HCT116 (cell line): ENCODE results near the gene CRY2. TPM values are rescaled to one million over a fixed set of nuclear protein-coding genes. Genes with fewer than 3 reads are reported as not detected.

Experiments used
- ATAC-seq: fragments of 200-7000 bp; cut with Tn5 transposase; 2 replicates; pipeline ENCODE4 v1.9.1; 2020; ENCODE audit warnings: mild to moderate bottlenecking, moderate library complexity
- BruUV-seq: library from RNA; stranded (reverse); fragments of 400-500 nt; replicated peaks from 2 replicates; lab custom pipeline; 2021; lab: Mats Ljungman, UMichigan
- CTCF ChIA-PET: fragments of 300-600 bp; sonication (Branson Sonifier 250); formaldehyde crosslinking; loops from one replicate; lab custom pipeline; 2021; ENCODE audit warnings: antibody characterized with exemption; lab: Charles Lee
- POLR2A ChIA-PET: fragments of 300-600, 350-600 bp; sonication (Branson Sonifier 250); formaldehyde crosslinking; loops from one replicate; lab custom pipeline; 2021; ENCODE audit warnings: antibody characterized with exemption; lab: Charles Lee
- RAD21 ChIA-PET, 2 experiments: fragments of 300-600 bp; sonication (Branson Sonifier 250); formaldehyde crosslinking; loops; one replicate each; lab custom pipeline; 2023; ENCODE audit warnings: low total read pairs in 2 of 2; ENCODE audit not compliant: uncharacterized antibody in 2 of 2, unreplicated experiment in 2 of 2, low non-redundant PET in 1 of 2; lab: Charles Lee
- DNase-seq: peaks from one replicate; pipeline ENCODE4 v3.0.0-alpha.2; 2010; ENCODE audit warnings: low read depth, low spot score
- H2AFZ ChIP-seq: fragments of 200-600 bp; shearing (Covaris generic), sonication (generic); 2 replicates; pipeline ENCODE4 v1.6.1; 2017; ENCODE audit warnings: low read depth, mixed run types, mixed read lengths, antibody characterized with exemption, low read length; ENCODE audit not compliant: poor library complexity, severe bottlenecking
- H3K27ac ChIP-seq: 2 replicates; pipeline ENCODE4 v1.5.1; 2012; ENCODE audit warnings: low read depth, low read length
- H3K27me3 ChIP-seq: fragments of 200-600 bp; sonication (generic); 2 replicates; pipeline ENCODE4 v1.6.1; 2016; ENCODE audit warnings: mixed run types, low read length, mixed read lengths; ENCODE audit not compliant: insufficient read depth
- H3K36me3 ChIP-seq, 2 experiments: fragments of 200-500 bp in 1 of 2; fragments of 200-600 bp in 1 of 2; sonication (Bioruptor generic) in 1 of 2; sonication (generic) in 1 of 2; 2 replicates each; pipeline versions ENCODE4 v1.5.1 to v1.6.1; 2014 to 2016; ENCODE audit warnings: low read length in 2 of 2, inconsistent platforms in 1 of 2, mixed read lengths in 1 of 2, mixed run types in 1 of 2; ENCODE audit not compliant: insufficient read depth in 2 of 2, control insufficient read depth in 1 of 2
- H3K4me1 ChIP-seq, 2 experiments: fragments of 200-600 bp in 1 of 2; sonication (generic) in 1 of 2; 2 replicates each; pipeline versions ENCODE4 v1.5.1 to v1.6.1; 2012 to 2017; ENCODE audit warnings: low read length in 2 of 2, inconsistent platforms in 1 of 2, mild to moderate bottlenecking in 1 of 2, mixed read lengths in 1 of 2, mixed run types in 1 of 2, moderate library complexity in 1 of 2; ENCODE audit not compliant: insufficient read depth in 2 of 2, control insufficient read depth in 1 of 2
- H3K4me2 ChIP-seq: fragments of 200-600 bp; sonication (generic); 2 replicates; pipeline ENCODE4 v1.6.1; 2017; ENCODE audit warnings: mixed run types, low read length, mixed read lengths
- H3K4me3 ChIP-seq, 2 experiments: fragments of 200-600 bp in 1 of 2; sonication (generic) in 1 of 2; replicated peaks in 1 of 2; 2 replicates each; pipeline ENCODE4 v1.5.1; 2011 to 2016; ENCODE audit warnings: low read length in 2 of 2, control low read depth in 1 of 2, low read depth in 1 of 2, mild to moderate bottlenecking in 1 of 2, mixed read lengths in 1 of 2, mixed run types in 1 of 2
- H3K79me2 ChIP-seq: fragments of 200-600 bp; sonication (generic); 2 replicates; pipeline ENCODE4 v1.6.1; 2017; ENCODE audit warnings: mild to moderate bottlenecking, mixed run types, low read length, moderate library complexity, mixed read lengths; ENCODE audit not compliant: insufficient read depth
- H3K9ac ChIP-seq: fragments of 200-600 bp; sonication (generic); 2 replicates; pipeline ENCODE4 v1.6.1; 2016; ENCODE audit warnings: low read length, mixed read lengths
- H3K9me2 ChIP-seq: fragments of 200-600 bp; sonication (generic), shearing (Covaris generic); 2 replicates; pipeline ENCODE4 v1.6.1; 2017; ENCODE audit warnings: mixed run types, mild to moderate bottlenecking, moderate library complexity; ENCODE audit not compliant: insufficient read depth
- H3K9me3 ChIP-seq, 2 experiments: fragments of 200-500 bp in 1 of 2; fragments of 200-600 bp in 1 of 2; sonication (Bioruptor generic) in 1 of 2; sonication (generic) in 1 of 2; 2 replicates each; pipeline ENCODE4 v1.6.1; 2014 to 2017; ENCODE audit warnings: low read length in 2 of 2, mixed read lengths in 2 of 2, inconsistent platforms in 1 of 2, low read depth in 1 of 2, mild to moderate bottlenecking in 1 of 2, mixed run types in 1 of 2, moderate library complexity in 1 of 2; ENCODE audit not compliant: control insufficient read depth in 1 of 2, insufficient read depth in 1 of 2
- H4K20me1 ChIP-seq: fragments of 200-600 bp; sonication (generic), shearing (Covaris generic); 2 replicates; pipeline ENCODE4 v1.6.1; 2017; ENCODE audit warnings: mixed run types, mild to moderate bottlenecking, moderate library complexity; ENCODE audit not compliant: insufficient read depth
- ATF3 ChIP-seq: IDR thresholded peaks from 2 replicates; pipeline ENCODE4 v1.6.1; 2012
- CBX3 ChIP-seq: IDR thresholded peaks from 2 replicates; pipeline ENCODE4 v1.6.1; 2012; ENCODE audit warnings: low read depth
- CTCF ChIP-seq, 3 experiments: fragments of 200-600 bp in 1 of 3; sonication (generic) in 1 of 3; IDR thresholded peaks in 2 of 3; conservative IDR thresholded peaks in 1 of 3; 2 replicates each; pipeline ENCODE4 v1.5.1; 2012 to 2017; ENCODE audit warnings: low read depth in 2 of 3, low read length in 2 of 3, antibody characterized with exemption in 1 of 3, borderline replicate concordance in 1 of 3, control low read depth in 1 of 3, mild to moderate bottlenecking in 1 of 3, mixed read lengths in 1 of 3, mixed run types in 1 of 3, moderate library complexity in 1 of 3; ENCODE audit not compliant: insufficient read depth in 1 of 3
- EGR1 ChIP-seq: IDR thresholded peaks from 2 replicates; pipeline ENCODE4 v1.6.1; 2012; ENCODE audit warnings: low read depth
- EZH2 ChIP-seq: fragments of 200-600 bp; sonication (generic); IDR thresholded peaks from 2 replicates; pipeline ENCODE4 v1.6.1; 2017; ENCODE audit warnings: antibody characterized with exemption, mixed run types
- EZH2phosphoT487 ChIP-seq: fragments of 200-600 bp; IDR thresholded peaks from 2 replicates; pipeline ENCODE4 v1.6.1; 2018; ENCODE audit warnings: antibody characterized with exemption, borderline replicate concordance
- FOSL1 ChIP-seq: IDR thresholded peaks from 2 replicates; pipeline ENCODE4 v1.6.1; 2012; ENCODE audit warnings: low read depth
- RAD21 ChIP-seq: IDR thresholded peaks from 2 replicates; pipeline ENCODE4 v1.6.1; 2012; ENCODE audit warnings: low read depth, mild to moderate bottlenecking
- SIN3A ChIP-seq: IDR thresholded peaks from 2 replicates; pipeline ENCODE4 v1.6.1; 2012; ENCODE audit warnings: low read depth
- SP1 ChIP-seq: IDR thresholded peaks from 2 replicates; pipeline ENCODE4 v1.6.1; 2012; ENCODE audit warnings: low read depth
- YY1 ChIP-seq: IDR thresholded peaks from 2 replicates; pipeline ENCODE4 v1.6.1; 2011; ENCODE audit warnings: low read length, low read depth, moderate library complexity, mild to moderate bottlenecking; ENCODE audit not compliant: insufficient replicate concordance; ENCODE audit errors: extremely low read depth
- ZFX ChIP-seq: fragments of 450-650 bp; IDR thresholded peaks from 2 replicates; pipeline ENCODE4 v1.6.1; 2017
- ZNF274 ChIP-seq: fragments of 200-500 bp; sonication (Bioruptor generic); IDR thresholded peaks from 2 replicates; pipeline ENCODE4 v1.6.1; 2014; ENCODE audit warnings: mild to moderate bottlenecking, low read depth, low read length, inconsistent platforms
- intact Hi-C: fragments of 100-400 bp; cut with micrococcal nuclease; formaldehyde crosslinking; loops from 2 replicates; pipeline ENCODE4 v1.10.0; 2022
- total RNA-seq: library from RNA; stranded (reverse); gene quantifications from one replicate; pipeline ENCODE4 v1.2.1, GENCODE V29; 2021; ENCODE audit not compliant: unreplicated experiment
- TF ChIP-seq, protein P1 (sequence below): IDR thresholded peaks from 2 replicates; pipeline ENCODE4 v1.6.1; 2012; ENCODE audit warnings: low read depth
- TF ChIP-seq, protein P2 (sequence below): IDR thresholded peaks from 2 replicates; pipeline ENCODE4 v1.6.1; 2011; ENCODE audit warnings: mild to moderate bottlenecking, low read length, moderate library complexity; ENCODE audit not compliant: insufficient replicate concordance; ENCODE audit errors: extremely low read depth
- TF ChIP-seq, protein P3 (sequence below): IDR thresholded peaks from 2 replicates; pipeline ENCODE4 v1.6.1; 2012

CRY2 gene
- total RNA-seq, 1 experiment from 2014 or later: 18.0 TPM

DNA sequence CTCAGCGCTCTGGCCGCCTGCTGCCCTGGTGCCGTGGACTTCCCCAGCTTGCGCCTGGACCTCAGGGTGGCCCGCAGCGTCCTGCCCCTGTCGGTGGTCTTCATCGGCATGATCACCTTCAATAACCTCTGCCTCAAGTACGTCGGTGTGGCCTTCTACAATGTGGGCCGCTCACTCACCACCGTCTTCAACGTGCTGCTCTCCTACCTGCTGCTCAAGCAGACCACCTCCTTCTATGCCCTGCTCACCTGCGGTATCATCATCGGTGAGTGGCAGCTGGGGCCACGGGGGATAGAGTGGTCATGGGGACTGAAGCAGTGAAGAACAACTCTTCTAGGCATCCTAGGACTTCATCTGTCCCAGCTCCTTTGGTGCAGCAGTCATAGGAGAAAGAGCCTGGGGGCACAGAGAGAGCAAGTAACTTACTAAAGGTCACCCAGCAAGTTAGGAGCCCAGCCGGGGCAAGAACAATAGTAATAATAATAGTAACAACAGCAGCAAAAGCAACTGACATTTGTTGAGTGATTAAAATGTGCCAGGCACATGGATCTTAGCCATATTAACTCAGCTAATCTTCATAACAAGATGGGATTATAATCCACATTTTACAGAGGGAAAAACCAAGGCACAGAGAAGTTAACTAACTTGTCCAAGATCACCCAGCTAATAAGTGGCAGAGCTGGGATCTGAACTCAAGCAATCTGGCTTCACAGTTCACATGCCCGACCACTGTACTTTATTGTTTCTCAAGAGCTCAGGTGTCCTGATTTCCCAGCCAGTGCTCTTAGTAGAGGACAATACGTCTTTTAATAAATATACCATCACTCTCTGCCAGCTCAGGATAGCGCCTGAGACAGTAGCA lies 41.0 kb upstream of the CRY2 start:
- ChIA-PET CTCF (no interaction called here), POLR2A (interaction anchor here (1.4 kb wide), 1 partner anchor 10 kb away, joined by 3 read pairs; no protein-coding TSS in a partner anchor), RAD21 (no interaction called here)
- H3K9me2 ChIP-seq: no peaks in the 10 kb centered on the region
- intact Hi-C loops: no loop called here
- TF ChIP-seq ATF3: no peak
- TF ChIP-seq EZH2phosphoT487: no peak
- no peak for TF ChIP-seq ZFX
- no peak for TF ChIP-seq SIN3A
- no peak for TF ChIP-seq ZNF274
- no peak for TF ChIP-seq YY1
- TF ChIP-seq, protein P1, sequence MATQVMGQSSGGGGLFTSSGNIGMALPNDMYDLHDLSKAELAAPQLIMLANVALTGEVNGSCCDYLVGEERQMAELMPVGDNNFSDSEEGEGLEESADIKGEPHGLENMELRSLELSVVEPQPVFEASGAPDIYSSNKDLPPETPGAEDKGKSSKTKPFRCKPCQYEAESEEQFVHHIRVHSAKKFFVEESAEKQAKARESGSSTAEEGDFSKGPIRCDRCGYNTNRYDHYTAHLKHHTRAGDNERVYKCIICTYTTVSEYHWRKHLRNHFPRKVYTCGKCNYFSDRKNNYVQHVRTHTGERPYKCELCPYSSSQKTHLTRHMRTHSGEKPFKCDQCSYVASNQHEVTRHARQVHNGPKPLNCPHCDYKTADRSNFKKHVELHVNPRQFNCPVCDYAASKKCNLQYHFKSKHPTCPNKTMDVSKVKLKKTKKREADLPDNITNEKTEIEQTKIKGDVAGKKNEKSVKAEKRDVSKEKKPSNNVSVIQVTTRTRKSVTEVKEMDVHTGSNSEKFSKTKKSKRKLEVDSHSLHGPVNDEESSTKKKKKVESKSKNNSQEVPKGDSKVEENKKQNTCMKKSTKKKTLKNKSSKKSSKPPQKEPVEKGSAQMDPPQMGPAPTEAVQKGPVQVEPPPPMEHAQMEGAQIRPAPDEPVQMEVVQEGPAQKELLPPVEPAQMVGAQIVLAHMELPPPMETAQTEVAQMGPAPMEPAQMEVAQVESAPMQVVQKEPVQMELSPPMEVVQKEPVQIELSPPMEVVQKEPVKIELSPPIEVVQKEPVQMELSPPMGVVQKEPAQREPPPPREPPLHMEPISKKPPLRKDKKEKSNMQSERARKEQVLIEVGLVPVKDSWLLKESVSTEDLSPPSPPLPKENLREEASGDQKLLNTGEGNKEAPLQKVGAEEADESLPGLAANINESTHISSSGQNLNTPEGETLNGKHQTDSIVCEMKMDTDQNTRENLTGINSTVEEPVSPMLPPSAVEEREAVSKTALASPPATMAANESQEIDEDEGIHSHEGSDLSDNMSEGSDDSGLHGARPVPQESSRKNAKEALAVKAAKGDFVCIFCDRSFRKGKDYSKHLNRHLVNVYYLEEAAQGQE: no peak
- TF ChIP-seq EGR1: no peak
- TF ChIP-seq, protein P2, sequence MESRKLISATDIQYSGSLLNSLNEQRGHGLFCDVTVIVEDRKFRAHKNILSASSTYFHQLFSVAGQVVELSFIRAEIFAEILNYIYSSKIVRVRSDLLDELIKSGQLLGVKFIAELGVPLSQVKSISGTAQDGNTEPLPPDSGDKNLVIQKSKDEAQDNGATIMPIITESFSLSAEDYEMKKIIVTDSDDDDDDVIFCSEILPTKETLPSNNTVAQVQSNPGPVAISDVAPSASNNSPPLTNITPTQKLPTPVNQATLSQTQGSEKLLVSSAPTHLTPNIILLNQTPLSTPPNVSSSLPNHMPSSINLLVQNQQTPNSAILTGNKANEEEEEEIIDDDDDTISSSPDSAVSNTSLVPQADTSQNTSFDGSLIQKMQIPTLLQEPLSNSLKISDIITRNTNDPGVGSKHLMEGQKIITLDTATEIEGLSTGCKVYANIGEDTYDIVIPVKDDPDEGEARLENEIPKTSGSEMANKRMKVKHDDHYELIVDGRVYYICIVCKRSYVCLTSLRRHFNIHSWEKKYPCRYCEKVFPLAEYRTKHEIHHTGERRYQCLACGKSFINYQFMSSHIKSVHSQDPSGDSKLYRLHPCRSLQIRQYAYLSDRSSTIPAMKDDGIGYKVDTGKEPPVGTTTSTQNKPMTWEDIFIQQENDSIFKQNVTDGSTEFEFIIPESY: no peak
- TF ChIP-seq RAD21: no peak
- no peak for TF ChIP-seq EZH2
- no peak for TF ChIP-seq CBX3
- no peak for TF ChIP-seq FOSL1
- no peak for TF ChIP-seq SP1
- TF ChIP-seq, protein P3, sequence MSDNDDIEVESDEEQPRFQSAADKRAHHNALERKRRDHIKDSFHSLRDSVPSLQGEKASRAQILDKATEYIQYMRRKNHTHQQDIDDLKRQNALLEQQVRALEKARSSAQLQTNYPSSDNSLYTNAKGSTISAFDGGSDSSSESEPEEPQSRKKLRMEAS: no peak
- no peak for TF ChIP-seq CTCF (IDR thresholded peaks at IDR 0.05 in 2 of 3, conservative IDR thresholded peaks at IDR 0.05 in 1 of 3; ENCODE audit: borderline replicate concordance in 1 of 3, insufficient read depth in 1 of 3, low read depth in 2 of 3, low read length in 2 of 3)
- no peak overlapping the region for H2AFZ ChIP-seq
- peaks cover 28% of the 10 kb centered on the region for H3K79me2 ChIP-seq
- no peaks in the 10 kb centered on the region for H3K27me3 ChIP-seq
- no peak for DNase-seq
- no peaks in the 10 kb centered on the region for H4K20me1 ChIP-seq
- ATAC-seq: no peak
- peaks cover 18 to 35% of the 10 kb centered on the region in 2 experiments for H3K4me1 ChIP-seq
- H3K4me3 ChIP-seq: peak overlapping the region; percentile 85 to 86
- peaks cover 0 to 4% of the 10 kb centered on the region in 2 experiments; a peak in 3 of 4 replicates for H3K36me3 ChIP-seq
- peak overlapping the region; percentile 91 for H3K4me2 ChIP-seq
- no peaks in the 10 kb centered on the region for H3K9me3 ChIP-seq
- TSS peak; percentile 34 for BruUV-seq
- H3K27ac ChIP-seq: peak overlapping the region; percentile 49; the same call in 1 of the 2 replicates
- peak overlapping the region; percentile 78 for H3K9ac ChIP-seq
